Measurements from ENCODE around the gene CYP4A11. TPM values are rescaled to one million over a fixed set of nuclear protein-coding genes. Genes with fewer than 3 reads are reported as not detected.
"Not testable (repeated sequence)": the region's sequence is repeated elsewhere in the genome, so short reads cannot be mapped to it uniquely, and the experiment has no call there.

CYP4A11 gene
- total RNA-seq, 1 donor from 2014 or later, result under 0.01 TPM

DNA sequence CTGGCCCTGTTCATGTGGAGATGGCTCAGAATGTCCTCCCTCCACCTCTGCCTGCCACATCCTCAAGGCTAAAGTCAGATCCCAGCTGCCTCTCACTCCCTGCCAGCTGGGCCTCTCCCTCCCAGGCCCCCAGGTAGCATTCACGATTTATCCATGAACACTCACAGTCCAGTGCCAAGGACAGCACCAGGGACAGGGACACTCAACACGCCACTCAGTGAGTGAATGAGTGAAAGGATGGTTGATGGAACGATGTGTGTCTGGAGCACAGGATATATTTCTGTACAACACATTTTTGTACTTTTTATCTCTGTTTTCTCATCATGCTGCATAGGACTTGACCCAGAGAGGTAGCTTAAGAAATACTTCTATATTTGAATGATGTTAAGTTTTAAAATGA, 10.1 kb downstream of the CYP4A11 start:
- Histone ChIP-seq H3K27ac (ENCODE audit: low read depth, low read length) (no peak overlapping the region), H3K9me3 (ENCODE audit: control insufficient read depth in 3 of 3, low read length in 3 of 3) (no peaks in the 10 kb centered on the region), H3K36me3 (ENCODE audit: control insufficient read depth in 3 of 3, insufficient read depth in 3 of 3, low read length in 3 of 3) (no peaks in the 10 kb centered on the region), H3K27me3 (ENCODE audit: control insufficient read depth in 3 of 3, insufficient read depth in 3 of 3, low read length in 3 of 3) (peaks cover 0 to 3% (median 3%) of the 10 kb centered on the region in 3 donors), H3K9ac (ENCODE audit: low read depth in 1 of 3, low read length in 3 of 3) (no peak overlapping the region), H3K4me1 (ENCODE audit: control insufficient read depth in 3 of 3, insufficient read depth in 3 of 3, low read length in 3 of 3) (peaks cover 0 to 3% (median 0%) of the 10 kb centered on the region in 3 donors), H3K4me3 (ENCODE audit: low read length in 3 of 3) (no peak overlapping the region)

DNA sequence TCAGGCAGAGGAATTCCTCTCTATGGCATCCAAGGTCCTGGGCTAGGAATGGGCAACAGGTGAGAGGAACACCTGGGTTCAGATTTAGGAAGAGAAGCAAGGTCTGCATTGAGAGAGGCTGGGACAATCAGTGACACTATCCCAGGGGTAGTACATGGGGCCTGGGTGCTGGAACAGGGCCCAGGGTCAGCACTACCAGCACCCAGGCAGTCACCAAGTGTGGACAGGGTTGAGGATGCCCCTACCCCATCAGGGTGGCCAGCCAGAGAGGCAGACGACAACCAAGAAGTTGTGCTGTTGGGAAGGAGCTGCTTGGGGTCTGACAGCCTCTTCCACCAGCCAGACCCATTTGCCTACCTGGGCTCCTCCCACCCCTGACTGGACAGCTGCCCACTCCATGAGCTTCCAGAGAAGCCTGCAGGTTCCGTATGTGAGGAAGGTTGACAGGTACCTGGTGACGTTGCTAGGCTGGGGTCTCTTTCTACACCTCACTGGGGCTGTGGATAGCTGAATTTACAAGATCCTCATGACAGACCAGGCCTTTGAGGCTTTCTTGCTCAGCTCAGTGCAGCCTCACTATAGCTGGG, 13.9 kb downstream of the CYP4A11 start:
- peaks cover 0 to 3% (median 3%) of the 10 kb centered on the region in 3 donors for H3K27me3 ChIP-seq (ENCODE audit: control insufficient read depth in 3 of 3, insufficient read depth in 3 of 3, low read length in 3 of 3)

DNA sequence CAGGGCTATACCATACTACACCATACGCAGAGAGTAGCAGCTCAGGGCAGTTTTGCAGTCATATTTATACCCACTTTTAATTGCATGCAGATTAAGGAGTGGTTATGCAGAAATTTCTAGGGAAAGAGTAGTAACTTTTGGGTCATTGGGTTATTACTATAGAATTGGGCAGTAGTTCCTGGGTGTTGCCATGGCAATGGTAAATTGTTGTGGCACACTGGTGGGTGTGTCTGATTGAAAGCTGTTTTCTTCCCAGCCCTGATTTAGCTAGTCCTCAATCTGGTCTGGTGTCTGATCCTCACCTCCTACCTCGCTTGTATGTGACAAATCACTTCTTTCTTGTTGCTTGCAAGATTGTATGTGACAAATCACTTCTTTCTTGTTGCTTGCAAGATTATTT, 30.5 kb downstream of the CYP4A11 start:
- Histone ChIP-seq H3K36me3 (ENCODE audit: control insufficient read depth in 3 of 3, insufficient read depth in 3 of 3, low read length in 3 of 3) (no peaks in the 10 kb centered on the region), H3K4me3 (ENCODE audit: low read length in 3 of 3) (no peak overlapping the region), H3K4me1 (ENCODE audit: control insufficient read depth in 3 of 3, insufficient read depth in 3 of 3, low read length in 3 of 3) (no peaks in the 10 kb centered on the region), H3K9me3 (ENCODE audit: control insufficient read depth in 3 of 3, low read length in 3 of 3) (peaks cover 0 to 2% (median 0%) of the 10 kb centered on the region in 3 donors), H3K27me3 (ENCODE audit: control insufficient read depth in 3 of 3, insufficient read depth in 3 of 3, low read length in 3 of 3) (no peaks in the 10 kb centered on the region), H3K9ac (ENCODE audit: low read depth in 1 of 3, low read length in 3 of 3) (no peak overlapping the region), H3K27ac (ENCODE audit: low read depth, low read length) (no peak overlapping the region)

More for the DNA sequence above, 13.9 kb downstream of the CYP4A11 start:
- H3K9ac ChIP-seq (ENCODE audit: low read depth in 1 of 3, low read length in 3 of 3), result no peak overlapping the region
- no peak overlapping the region for H3K4me3 ChIP-seq (ENCODE audit: low read length in 3 of 3)
- H3K9me3 ChIP-seq (ENCODE audit: control insufficient read depth in 3 of 3, low read length in 3 of 3), result no peaks in the 10 kb centered on the region
- H3K36me3 ChIP-seq (ENCODE audit: control insufficient read depth in 3 of 3, insufficient read depth in 3 of 3, low read length in 3 of 3), result no peaks in the 10 kb centered on the region
- H3K27ac ChIP-seq (ENCODE audit: low read depth, low read length), result no peak overlapping the region
- no peaks in the 10 kb centered on the region for H3K4me1 ChIP-seq (ENCODE audit: control insufficient read depth in 3 of 3, insufficient read depth in 3 of 3, low read length in 3 of 3)

DNA sequence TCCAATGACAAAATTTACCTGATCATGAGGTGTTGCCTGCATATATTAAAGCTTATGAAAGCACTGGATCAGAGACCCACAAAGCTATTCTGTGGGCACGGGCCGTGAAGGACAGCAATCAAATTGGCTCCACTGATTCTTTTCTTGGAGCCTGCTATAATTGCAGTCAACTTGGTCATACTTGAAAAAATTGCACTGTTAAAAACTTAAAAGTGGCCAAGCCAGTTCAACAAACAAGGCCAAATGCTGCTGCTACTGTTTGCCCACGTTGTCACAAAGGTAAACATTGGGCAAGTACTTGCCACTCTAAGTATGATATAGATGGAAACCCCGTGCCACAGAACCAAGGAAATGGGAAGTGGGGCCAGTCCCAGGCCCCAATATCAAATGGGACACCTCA, 37.8 kb downstream of the CYP4A11 start:
- Histone ChIP-seq H3K4me1 (ENCODE audit: control insufficient read depth in 3 of 3, insufficient read depth in 3 of 3, low read length in 3 of 3) (no peaks in the 10 kb centered on the region), H3K36me3 (ENCODE audit: control insufficient read depth in 3 of 3, insufficient read depth in 3 of 3, low read length in 3 of 3) (no peaks in the 10 kb centered on the region), H3K4me3 (ENCODE audit: low read length in 3 of 3) (no peak overlapping the region), H3K9me3 (ENCODE audit: control insufficient read depth in 3 of 3, low read length in 3 of 3) (no peaks in the 10 kb centered on the region), H3K27ac (ENCODE audit: low read depth, low read length) (no peak overlapping the region), H3K9ac (ENCODE audit: low read depth in 1 of 3, low read length in 3 of 3) (no peak overlapping the region), H3K27me3 (ENCODE audit: control insufficient read depth in 3 of 3, insufficient read depth in 3 of 3, low read length in 3 of 3) (no peaks in the 10 kb centered on the region)

DNA sequence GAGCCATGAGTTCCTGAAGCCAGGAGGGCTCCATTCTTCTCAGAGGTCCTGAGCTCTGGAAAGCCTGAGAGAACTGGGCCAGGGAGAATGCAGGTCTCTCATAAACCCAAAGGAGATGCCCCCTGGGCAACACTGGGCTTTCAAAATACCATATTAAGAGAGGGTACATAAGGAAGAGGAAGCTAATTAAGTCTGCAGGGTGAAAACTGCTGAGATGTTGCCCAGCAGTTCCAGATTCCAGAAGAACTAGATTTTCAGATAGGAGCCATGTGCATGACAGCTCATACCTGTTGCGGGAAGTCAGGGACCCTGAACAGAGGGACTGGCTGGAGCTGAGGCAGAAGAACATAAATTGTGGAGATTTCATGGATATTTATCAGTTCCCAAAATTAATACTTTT, 40.9 kb downstream of the CYP4A11 start:
- Histone ChIP-seq H3K9ac (ENCODE audit: low read depth in 1 of 3, low read length in 3 of 3) (no peak overlapping the region), H3K27ac (ENCODE audit: low read depth, low read length) (no peak overlapping the region), H3K36me3 (ENCODE audit: control insufficient read depth in 3 of 3, insufficient read depth in 3 of 3, low read length in 3 of 3) (no peaks in the 10 kb centered on the region), H3K4me3 (ENCODE audit: low read length in 3 of 3) (no peak overlapping the region), H3K9me3 (ENCODE audit: control insufficient read depth in 3 of 3, low read length in 3 of 3) (no peaks in the 10 kb centered on the region), H3K4me1 (ENCODE audit: control insufficient read depth in 3 of 3, insufficient read depth in 3 of 3, low read length in 3 of 3) (no peaks in the 10 kb centered on the region), H3K27me3 (ENCODE audit: control insufficient read depth in 3 of 3, insufficient read depth in 3 of 3, low read length in 3 of 3) (no peaks in the 10 kb centered on the region)

DNA sequence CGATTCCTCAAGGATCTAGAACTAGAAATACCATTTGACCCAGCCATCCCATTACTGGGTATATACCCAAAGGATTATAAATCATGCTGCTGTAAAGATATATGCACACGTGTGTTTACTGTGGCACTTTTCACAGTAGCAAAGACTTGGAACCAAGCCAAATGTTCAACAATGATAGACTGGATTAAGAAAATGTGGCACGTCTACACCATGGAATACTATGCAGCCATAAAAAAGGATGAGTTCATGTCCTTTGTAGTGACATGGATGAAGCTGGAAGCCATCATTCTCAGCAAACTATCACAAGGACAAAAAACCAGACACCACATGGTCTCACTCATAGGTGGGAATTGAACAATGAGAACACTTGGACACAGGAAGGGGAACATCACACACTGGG, 59.6 kb downstream of the CYP4A11 start:
- not testable (repeated sequence) for H3K9me3 ChIP-seq (ENCODE audit: control insufficient read depth in 3 of 3, low read length in 3 of 3)

More for the DNA sequence above, 59.6 kb downstream of the CYP4A11 start:
- H3K27ac ChIP-seq (ENCODE audit: low read depth, low read length); H3K36me3 ChIP-seq (ENCODE audit: control insufficient read depth in 3 of 3, insufficient read depth in 3 of 3, low read length in 3 of 3); H3K4me3 ChIP-seq (ENCODE audit: low read length in 3 of 3); H3K9ac ChIP-seq (ENCODE audit: low read depth in 1 of 3, low read length in 3 of 3); H3K27me3 ChIP-seq (ENCODE audit: control insufficient read depth in 3 of 3, insufficient read depth in 3 of 3, low read length in 3 of 3); H3K4me1 ChIP-seq (ENCODE audit: control insufficient read depth in 3 of 3, insufficient read depth in 3 of 3, low read length in 3 of 3): not testable (repeated sequence)

Small RNA genes lying within 50 kb of the gene (small RNA-seq; reads per million reads assigned to genes)
- gene CYP4A26P, result not detected

Other genes with a start within 250 kb of the CYP4A11 start
- gene EFCAB14, start 222.4 kb downstream of the CYP4A11 start, total RNA-seq, result 50.6 TPM
- not detected for gene CYP4B1, start 142.4 kb downstream of the CYP4A11 start, total RNA-seq
- 3.1 TPM for gene CYP4X1, start 82.2 kb upstream of the CYP4A11 start, total RNA-seq
- gene CYP4Z1, start 125.8 kb upstream of the CYP4A11 start, total RNA-seq, result 1.0 TPM
- gene CYP4A22, start 196.0 kb upstream of the CYP4A11 start, total RNA-seq, result not detected
- not detected for gene PDZK1IP1, start 248.6 kb upstream of the CYP4A11 start, total RNA-seq